ENCODE data around the gene MCIDAS.

MCIDAS gene

DNA sequence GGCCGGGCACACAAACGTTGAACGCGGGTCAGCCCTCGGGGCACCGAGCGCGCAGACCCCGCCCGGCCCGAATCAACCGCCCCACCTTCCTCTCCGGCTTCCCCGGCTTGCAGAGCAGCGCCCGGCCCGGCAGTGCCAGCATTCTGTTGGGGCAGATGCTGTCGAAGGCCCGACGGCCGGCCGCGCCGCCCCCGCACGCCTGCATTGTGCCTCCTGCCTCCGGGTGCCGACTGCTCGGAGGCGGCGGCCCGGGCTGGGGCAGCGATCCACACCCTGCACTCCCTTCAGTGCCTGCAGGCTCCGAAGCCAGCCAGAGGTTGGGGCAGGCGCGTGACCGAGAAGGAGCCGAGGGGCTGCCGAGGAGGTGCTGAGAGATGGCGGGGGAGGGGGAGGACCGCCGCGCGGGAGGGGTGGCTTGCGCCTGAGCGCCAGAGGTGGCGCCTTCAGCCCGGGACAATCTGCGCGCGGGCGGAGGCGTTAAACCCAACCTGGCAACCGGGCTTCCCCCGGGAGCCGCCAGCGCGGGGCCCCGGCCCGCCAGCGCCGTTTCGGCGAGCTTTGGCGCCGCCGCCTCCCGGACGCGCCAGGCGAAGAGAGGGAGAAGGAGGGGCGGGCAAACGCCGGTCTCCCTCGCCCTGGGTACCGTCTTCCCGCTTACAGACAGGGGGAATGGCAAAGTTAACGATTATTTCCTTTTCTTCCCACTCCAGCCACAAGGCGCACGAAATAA, at the start of gene MCIDAS:
TSS of gene MCIDAS (minus strand) at position 382 of the 730 bp plus-strand sequence. CDS start at position 205, 177 bp downstream.
- DNase-seq = peak; percentile 29

GRCh38 chr5:55276771-55277170, 49.7 kb upstream of the MCIDAS start:
- DNase-seq = no peak

- no peak for DNase-seq
Observed at GRCh38 chr5:55258339-55258738, 31.2 kb upstream of the MCIDAS start.

GRCh38 chr5:55254802-55255201, 27.7 kb upstream of the MCIDAS start:
- DNase-seq = no peak

DNA sequence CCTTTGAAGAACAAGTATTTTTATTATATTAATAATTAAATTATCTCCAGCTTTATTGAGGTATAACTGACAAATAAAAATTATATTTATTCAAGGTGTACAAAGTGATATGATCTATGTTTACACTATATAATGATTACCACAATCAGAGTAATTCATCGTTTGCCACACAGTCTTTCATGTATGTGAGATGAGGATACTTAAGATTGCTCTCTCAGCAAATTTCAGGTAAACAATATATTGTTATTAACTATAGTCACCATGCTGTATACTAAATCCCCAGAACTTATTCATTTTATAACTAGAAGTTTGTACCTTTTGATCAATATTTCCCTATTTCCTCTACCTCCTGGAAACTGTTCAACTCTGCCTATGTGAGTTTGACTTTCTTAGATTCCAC, 22.9 kb upstream of the MCIDAS start:
- DNase-seq = no peak

GRCh38 chr5:55241746-55242145, 14.6 kb upstream of the MCIDAS start:
- no peak for DNase-seq

DNA sequence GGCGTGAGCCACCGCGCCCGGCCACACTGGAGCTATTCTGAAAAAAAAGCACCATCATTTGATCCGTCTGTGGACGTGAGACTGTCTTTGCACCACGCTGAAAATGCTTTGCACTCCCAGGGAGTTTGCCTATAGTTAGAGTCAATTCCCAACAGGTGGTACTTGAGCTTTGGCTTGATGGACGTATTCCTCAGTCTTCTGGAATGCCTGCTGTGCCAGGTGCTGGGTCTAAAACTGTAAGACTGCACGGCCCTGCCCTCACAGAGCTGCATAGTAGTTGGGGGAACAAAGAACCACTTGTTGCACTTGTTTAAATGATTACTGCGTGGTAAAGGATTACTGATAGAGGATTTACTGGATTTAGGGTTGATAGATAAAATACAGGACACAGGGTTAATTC, 9.7 kb upstream of the MCIDAS start:
- no peak for DNase-seq

DNA sequence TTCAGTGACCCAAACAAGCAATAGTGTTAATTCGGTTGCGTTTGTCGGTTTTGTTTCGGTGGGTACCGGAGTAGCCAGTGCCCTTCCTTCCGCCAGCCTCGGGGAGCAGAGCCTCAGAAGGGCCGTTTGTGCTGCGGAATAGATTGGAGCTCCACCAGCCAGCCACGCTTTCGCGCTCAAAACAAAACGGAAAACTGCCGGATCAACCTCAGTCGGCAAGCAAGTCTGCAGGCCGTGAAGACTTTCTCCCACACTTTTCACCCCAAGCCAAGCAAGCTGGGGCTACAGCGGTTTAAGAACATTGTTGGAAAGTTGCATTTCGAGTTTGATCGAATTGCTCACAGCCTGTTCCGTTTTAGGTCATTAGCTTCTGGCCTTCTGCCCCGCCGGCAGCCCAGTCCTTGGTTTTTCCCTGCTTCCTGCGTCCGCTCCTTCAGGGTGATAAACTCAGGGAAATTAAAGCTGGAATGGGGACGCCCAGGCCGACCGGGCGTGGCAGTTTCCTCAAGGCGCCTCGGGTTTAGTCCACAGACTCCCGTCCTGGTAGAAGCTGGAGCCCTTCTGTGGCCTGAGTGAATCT, 7.1 kb upstream of the MCIDAS start:
- no peak for DNase-seq

DNA sequence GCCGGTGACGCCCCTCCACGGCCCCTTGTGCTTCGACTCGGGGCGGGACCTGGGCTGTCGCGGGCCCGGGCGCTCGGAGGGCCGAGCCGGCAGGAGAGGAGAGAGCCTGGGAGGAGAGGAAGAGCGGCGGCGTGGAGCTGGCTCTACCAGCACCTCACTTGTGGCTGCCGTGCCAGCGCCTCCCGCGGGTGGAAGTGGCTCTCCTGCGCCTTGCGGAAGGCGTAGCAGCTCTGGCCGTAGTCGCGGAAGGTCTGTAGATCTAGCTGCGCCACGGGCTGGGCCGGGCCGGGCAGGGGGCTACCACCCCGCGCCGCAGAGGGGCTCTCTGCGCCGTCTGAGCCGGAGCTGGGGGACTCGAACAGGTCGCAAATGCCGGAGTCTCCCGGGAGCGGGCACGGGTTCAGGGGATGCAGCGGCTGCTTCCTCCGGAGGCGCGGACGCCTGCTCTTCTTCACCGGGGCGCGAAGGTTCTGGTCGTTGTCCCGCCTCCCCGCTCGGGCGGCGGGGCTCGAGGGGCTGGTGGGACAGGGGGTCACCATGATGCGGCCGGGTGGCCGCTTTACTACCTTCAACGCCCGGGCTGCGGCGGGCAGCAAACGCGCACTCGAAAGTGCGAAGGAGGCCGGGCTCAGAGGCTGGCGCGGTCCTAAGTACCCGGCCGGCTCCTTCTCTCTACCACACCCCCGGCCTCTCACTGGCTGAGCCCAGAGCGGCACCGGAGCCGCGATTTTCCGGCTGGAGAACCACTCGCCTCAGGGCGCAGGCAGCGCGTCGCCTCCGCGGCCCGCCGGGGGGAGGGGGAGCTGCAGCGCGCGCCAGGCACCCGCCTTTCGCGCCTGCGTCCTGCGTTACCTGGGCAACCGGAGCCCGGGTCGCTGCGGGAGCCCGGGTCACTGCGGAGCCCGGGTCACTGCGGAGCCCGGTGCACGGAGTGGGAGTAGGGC, 6.1 kb upstream of the MCIDAS start, which contains the start of gene CCNO:
TSS of gene CCNO (minus strand) at position 624 of the 944 bp plus-strand sequence. CDS start at position 539, 85 bp downstream.
- DNase-seq = peak; percentile 57

GRCh38 chr5:55232271-55232984, 5.3 kb upstream of the MCIDAS start:
- DNase-seq = no peak

GRCh38 chr5:55231919-55232270, 4.8 kb upstream of the MCIDAS start:
- DNase-seq = no peak

- peak; percentile 15 for DNase-seq
Observed at GRCh38 chr5:55231029-55231918, 4.2 kb upstream of the MCIDAS start.

DNA sequence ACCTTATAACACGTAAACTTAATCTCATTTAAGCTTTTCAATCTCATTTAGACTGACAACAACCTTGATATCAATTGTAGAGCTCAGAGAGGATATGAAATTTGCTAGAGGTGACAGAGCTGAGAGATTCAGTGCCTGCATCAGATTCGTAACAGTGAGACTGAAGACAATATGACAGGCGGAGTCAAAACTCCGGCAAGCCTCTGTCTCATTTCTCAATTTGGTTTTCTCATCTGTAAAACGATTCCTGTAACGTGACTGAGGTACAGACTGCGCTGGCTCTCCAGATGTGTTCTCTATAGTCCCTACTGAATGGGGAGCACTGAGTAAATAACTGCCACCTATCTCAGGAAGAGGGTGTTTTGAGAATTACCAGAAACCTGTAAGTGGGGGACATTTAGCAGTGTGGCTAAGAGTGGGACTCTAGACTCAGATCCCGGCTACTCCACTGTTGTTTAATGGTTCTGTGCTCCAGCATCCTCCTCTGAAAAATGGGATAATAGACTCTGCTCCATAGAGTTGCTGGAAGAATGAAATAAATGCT, 3.0 kb upstream of the MCIDAS start:
- DNase-seq = no peak

DNA sequence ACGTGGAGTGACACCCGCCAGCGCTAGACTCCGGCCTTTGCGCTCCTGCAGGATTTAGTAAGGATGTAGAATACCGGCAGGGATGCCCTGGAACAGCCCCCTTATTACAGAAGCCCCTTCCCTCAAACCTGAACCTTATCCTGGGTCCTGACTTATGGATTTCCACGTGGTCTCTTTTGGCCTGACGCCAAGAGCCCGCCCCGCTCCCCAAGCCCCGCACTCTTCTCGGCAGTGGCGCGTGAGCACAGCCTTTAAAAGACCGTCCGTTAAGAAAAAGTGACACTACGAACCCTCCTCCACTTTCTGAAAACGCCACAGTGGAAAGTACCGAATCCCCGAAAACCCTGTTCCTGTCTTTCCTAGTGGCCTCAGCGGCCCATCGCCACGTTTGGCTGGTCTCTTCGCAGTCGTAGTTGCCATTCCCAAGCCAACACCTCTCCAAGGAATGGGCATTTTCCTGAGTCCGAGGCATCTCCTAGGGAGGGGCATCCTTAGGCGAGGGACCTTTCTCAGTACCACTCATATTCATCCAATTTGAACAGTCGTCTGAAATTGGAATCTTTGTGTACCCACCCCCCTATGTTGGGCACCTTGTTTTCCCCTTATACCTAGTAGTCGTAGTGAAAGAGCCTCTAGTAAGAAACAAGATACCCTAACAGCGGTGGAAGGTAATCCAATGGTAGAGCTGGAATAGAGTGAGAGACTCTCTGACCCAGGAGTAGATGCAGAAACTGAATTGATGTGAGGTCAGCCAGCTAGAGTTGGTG, 732 bp upstream of the MCIDAS start:
- DNase-seq = no peak

DNA sequence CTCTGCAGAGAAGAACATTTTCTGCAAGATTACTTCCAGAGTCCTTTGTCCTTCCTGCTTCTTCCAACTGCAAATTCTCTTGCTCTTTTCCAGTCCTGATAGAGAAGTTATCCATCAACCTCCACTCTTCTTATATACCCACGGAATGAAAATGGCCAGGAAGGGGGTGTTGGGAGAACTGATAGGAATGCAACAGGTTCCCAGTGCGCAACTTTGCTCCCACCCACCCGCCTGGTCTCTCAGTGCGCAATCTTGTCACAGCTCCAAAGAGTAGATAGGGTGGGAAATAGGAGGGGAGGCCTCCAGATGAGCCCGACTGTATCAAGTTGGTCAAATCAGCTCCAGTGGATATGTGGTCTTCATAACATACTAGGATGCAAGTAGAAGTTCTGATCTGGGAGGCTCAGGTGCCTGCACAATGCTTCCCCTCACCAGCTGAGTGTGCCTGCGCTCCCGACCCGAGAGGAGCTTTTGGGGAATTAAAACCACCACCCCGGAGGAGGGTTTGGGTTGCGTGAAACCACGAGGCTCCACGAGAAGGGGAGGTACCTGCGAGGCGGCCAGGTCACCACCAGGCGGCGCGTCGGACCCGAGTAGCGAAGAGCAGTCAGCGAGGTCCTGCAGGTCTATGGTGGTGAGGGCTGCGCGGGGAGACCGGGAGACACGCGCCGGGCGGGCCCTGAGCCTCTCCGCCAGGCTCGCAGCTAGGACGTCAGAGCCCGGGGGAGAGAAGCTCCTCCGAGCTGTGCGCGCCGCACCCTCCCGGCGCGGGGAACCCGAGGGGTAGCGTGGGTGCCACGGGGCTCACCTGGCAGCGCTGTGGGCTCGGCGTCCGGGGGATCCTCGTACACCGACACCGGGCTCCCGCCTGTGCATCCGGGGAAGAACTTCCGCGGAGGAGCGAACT, 835 bp downstream of the MCIDAS start:
- peak; percentile 44 for DNase-seq

GRCh38 chr5:55225346-55225745, 1.8 kb downstream of the MCIDAS start:
- DNase-seq = no peak

DNA sequence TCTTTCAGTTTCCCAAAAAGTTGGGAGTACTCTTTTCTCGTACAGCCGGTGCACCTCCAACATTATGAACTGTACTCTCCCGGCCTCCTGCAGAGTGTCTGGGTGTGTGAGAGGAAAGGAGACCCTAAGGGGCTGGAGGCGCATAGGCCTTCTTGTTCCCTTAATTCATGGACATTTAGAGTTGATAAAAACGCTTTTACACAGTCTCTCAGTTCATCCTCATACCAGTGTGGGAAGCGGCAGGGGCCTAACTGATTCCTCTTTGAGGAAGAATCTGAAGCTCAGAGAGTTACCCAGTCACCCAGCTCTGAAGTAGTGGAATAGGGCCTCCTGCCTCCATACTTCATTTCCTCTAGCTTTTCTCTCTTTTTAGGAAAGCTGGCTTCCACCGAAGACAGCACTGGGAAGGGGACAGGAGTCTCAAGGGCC, 3.3 kb downstream of the MCIDAS start:
- no peak for DNase-seq

DNA sequence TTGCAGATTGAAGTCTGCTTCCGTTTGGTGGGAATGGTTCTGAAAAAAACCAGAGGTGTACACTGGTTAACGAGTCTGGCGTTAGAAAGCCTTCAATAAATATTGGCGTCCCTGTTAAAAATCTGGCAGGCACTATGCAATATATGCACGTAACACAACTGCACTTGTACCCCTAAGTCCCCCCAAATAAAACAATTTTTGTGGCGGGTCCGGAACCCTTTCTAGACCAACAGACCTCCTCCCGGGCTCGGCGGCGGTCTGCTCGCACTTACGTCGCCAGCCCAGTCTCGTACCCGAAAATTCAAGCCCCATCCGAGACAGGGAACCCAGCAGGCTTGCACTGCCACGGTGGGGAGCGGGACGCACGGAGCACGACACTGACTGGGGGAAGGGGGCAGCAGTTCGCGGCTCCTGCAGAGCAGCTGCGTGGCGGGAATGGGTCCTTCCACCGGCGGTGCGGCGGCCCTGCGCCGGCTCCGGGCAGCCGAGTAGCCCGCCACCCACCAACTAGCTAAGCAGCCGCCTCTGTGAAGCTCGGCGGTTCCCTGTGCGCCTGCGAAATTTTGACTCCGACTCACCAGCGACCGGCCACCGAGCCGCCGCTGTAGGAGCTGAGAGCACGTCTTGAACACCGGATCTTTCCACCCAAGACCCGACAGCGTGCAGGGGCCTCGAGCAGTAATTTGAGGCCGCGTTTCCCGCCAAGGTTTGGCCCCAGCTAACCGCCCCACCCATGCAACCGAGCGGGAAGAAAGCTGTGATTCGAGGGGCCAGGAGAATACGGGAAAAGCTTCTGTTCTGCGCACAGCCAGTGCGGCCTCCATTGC, 3.9 kb downstream of the MCIDAS start:
- no peak for DNase-seq

Measured in activated CD4-positive, alpha-beta T cell treated with anti-CD3 and anti-CD28 coated beads, Interleukin-2, amount 50 U/mL, for 1 hour (primary cell).